Keratinocyte (primary cell): ENCODE data around the gene MEF2A. TPM values are rescaled to one million over a fixed set of nuclear protein-coding genes. Genes with fewer than 3 reads are reported as not detected.

Experiments
- DNase-seq: peaks from one replicate; pipeline ENCODE4 v3.0.0-alpha.2; 2011; ENCODE audit warnings: low read depth, missing footprints, low spot score
- FAIRE-seq: peaks from 2 replicates; lab custom pipeline; 2011; peaks lifted over from hg19 to GRCh38; lab: Jason Lieb, UNC
- H2AFZ ChIP-seq: 2 replicates; pipeline ENCODE4 v1.6.0; 2012; ENCODE audit warnings: low read length, control low read depth, inconsistent platforms; ENCODE audit not compliant: control insufficient read depth
- H3K27ac ChIP-seq: 2 replicates; pipeline ENCODE4 v1.5.1; 2011; ENCODE audit warnings: low read length; ENCODE audit not compliant: control insufficient read depth, insufficient read depth
- H3K27me3 ChIP-seq: 3 replicates; pipeline ENCODE4 v1.6.0; 2011; ENCODE audit warnings: low read length; ENCODE audit not compliant: control insufficient read depth, insufficient read depth; ENCODE audit errors: extremely low read depth
- H3K36me3 ChIP-seq, 2 experiments: 2 replicates in 1 of 2; 3 replicates in 1 of 2; pipeline ENCODE4 v1.5.1; 2011; ENCODE audit warnings: low read length in 2 of 2, mild to moderate bottlenecking in 1 of 2; ENCODE audit not compliant: control insufficient read depth in 2 of 2, insufficient read depth in 2 of 2; ENCODE audit errors: extremely low read depth in 1 of 2
- H3K4me1 ChIP-seq: 3 replicates; pipeline ENCODE4 v1.5.1; 2011; ENCODE audit warnings: low read length; ENCODE audit not compliant: control insufficient read depth, insufficient read depth; ENCODE audit errors: extremely low read depth
- H3K4me2 ChIP-seq: 3 replicates; pipeline ENCODE4 v1.6.0; 2011; ENCODE audit warnings: low read depth, low read length; ENCODE audit not compliant: control insufficient read depth, insufficient read depth; ENCODE audit errors: extremely low read depth
- H3K4me3 ChIP-seq, 3 experiments: fragments of 200-600 bp in 1 of 3; sonication (generic) in 1 of 3; 2 replicates in 2 of 3; 3 replicates in 1 of 3; pipeline ENCODE4 v1.5.1; 2011 to 2016; ENCODE audit warnings: low read length in 3 of 3, mild to moderate bottlenecking in 3 of 3, control low read depth in 2 of 3, inconsistent platforms in 1 of 3, low read depth in 1 of 3, mixed read lengths in 1 of 3, mixed run types in 1 of 3, moderate library complexity in 1 of 3; ENCODE audit not compliant: control insufficient read depth in 2 of 3, insufficient read depth in 2 of 3; ENCODE audit errors: extremely low read depth in 1 of 3
- H3K79me2 ChIP-seq: 2 replicates; pipeline ENCODE4 v1.6.0; 2012; ENCODE audit warnings: low read length; ENCODE audit not compliant: control insufficient read depth, insufficient read depth
- H3K9ac ChIP-seq: 3 replicates; pipeline ENCODE4 v1.6.0; 2011; ENCODE audit warnings: low read length; ENCODE audit not compliant: control insufficient read depth, insufficient read depth; ENCODE audit errors: extremely low read depth
- H3K9me1 ChIP-seq: 3 replicates; pipeline ENCODE4 v1.6.0; 2011; ENCODE audit warnings: low read length; ENCODE audit not compliant: control insufficient read depth, insufficient read depth; ENCODE audit errors: extremely low read depth
- H3K9me3 ChIP-seq: 2 replicates; pipeline ENCODE4 v1.5.1; 2012; ENCODE audit warnings: low read depth, low read length; ENCODE audit not compliant: control insufficient read depth
- H4K20me1 ChIP-seq: 3 replicates; pipeline ENCODE4 v1.6.0; 2011; ENCODE audit warnings: low read length; ENCODE audit not compliant: control insufficient read depth, insufficient read depth; ENCODE audit errors: extremely low read depth
- CTCF ChIP-seq, 3 experiments: IDR thresholded peaks in 1 of 3; conservative IDR thresholded peaks in 1 of 3; optimal IDR thresholded peaks in 1 of 3; 2 replicates in 2 of 3; 3 replicates in 1 of 3; pipeline versions ENCODE3 to v1.5.1; 2011; ENCODE audit warnings: low read length in 3 of 3, mild to moderate bottlenecking in 3 of 3, moderate library complexity in 2 of 3, control low read depth in 1 of 3, inconsistent platforms in 1 of 3; ENCODE audit not compliant: insufficient read depth in 2 of 3; ENCODE audit errors: extremely low read depth in 1 of 3
- EZH2 ChIP-seq: IDR thresholded peaks from one replicate; pipeline ENCODE4 v1.6.1; 2012; ENCODE audit warnings: inconsistent platforms, mild to moderate bottlenecking, low read length, moderate library complexity
- dilution Hi-C: fragments of 300-500 bp; cut with MboI; formaldehyde crosslinking; loops from one replicate; pipeline ENCODE4 v1.7.0; 2020; ENCODE audit warnings: low sequenced_read_pairs; ENCODE audit not compliant: extremely low pct_ligation_motif_present
- polyA plus RNA-seq, 5 experiments: library from polyadenylated mRNA; depleted of rRNA in 3 of 5; stranded (reverse) in 3 of 5; stranded (forward) in 1 of 5; unstranded in 1 of 5; fragments of >200 nt; gene quantifications; 1 replicate in 1 of 5; 2 replicates in 3 of 5; 3 replicates in 1 of 5; pipeline versions ENCODE4 v1.2.1 to v1.2.3, GENCODE V29; 2011 to 2012; ENCODE audit warnings: missing spikeins in 2 of 5, low read depth in 1 of 5, low replicate concordance in 1 of 5

MEF2A gene
- polyA plus RNA-seq, 1 donor (not counting 4 experiments of a cell fraction or from before 2014, with no cell fraction given): 27.4 TPM

GRCh38 chr15:99707473-99708270 lies 141.9 kb downstream of the MEF2A start:
- H3K9ac ChIP-seq: peak overlapping the region; percentile 66
- H3K36me3 ChIP-seq: peaks cover 13 to 17% of the 10 kb centered on the region in 2 experiments
- H4K20me1 ChIP-seq: no peaks in the 10 kb centered on the region
- H3K27ac ChIP-seq: peak overlapping the region; percentile 72
- H3K4me1 ChIP-seq: peaks cover 36% of the 10 kb centered on the region
- H3K4me2 ChIP-seq: peak overlapping the region; percentile 78
- H3K9me1 ChIP-seq: no peaks in the 10 kb centered on the region
- DNase-seq: no peak
- no peaks in the 10 kb centered on the region for H3K79me2 ChIP-seq
- H3K9me3 ChIP-seq: no peaks in the 10 kb centered on the region
- dilution Hi-C loops: no loop called here
- no peak for TF ChIP-seq CTCF (optimal IDR thresholded peaks at IDR 0.05 in 1 of 3, IDR thresholded peaks at IDR 0.05 in 1 of 3, conservative IDR thresholded peaks at IDR 0.05 in 1 of 3; ENCODE audit: extremely low read depth in 1 of 3, insufficient read depth in 2 of 3, low read length in 3 of 3)
- TF ChIP-seq EZH2: no peak
- H2AFZ ChIP-seq: no peak overlapping the region
- FAIRE-seq: peak; percentile 60
- peak overlapping the region in 2 of 3 experiments; percentile 6 to 46 for H3K4me3 ChIP-seq
- H3K27me3 ChIP-seq: no peaks in the 10 kb centered on the region

- Histone ChIP-seq H3K27ac (peak overlapping the region; percentile 72), H3K79me2 (no peaks in the 10 kb centered on the region), H3K4me1 (peaks cover 28% of the 10 kb centered on the region), H2AFZ (no peak overlapping the region), H3K4me3 (peak overlapping the region in 1 of 3 experiments; percentile 3), H4K20me1 (no peaks in the 10 kb centered on the region), H3K4me2 (peak overlapping the region; percentile 78), H3K9ac (peak overlapping the region; percentile 57), H3K9me1 (no peaks in the 10 kb centered on the region), H3K9me3 (no peaks in the 10 kb centered on the region), H3K36me3 (peaks cover 16 to 17% of the 10 kb centered on the region in 2 experiments), H3K27me3 (no peaks in the 10 kb centered on the region)
- peak; percentile 69 for DNase-seq
- no peak for TF ChIP-seq CTCF (optimal IDR thresholded peaks at IDR 0.05 in 1 of 3, IDR thresholded peaks at IDR 0.05 in 1 of 3, conservative IDR thresholded peaks at IDR 0.05 in 1 of 3; ENCODE audit: extremely low read depth in 1 of 3, insufficient read depth in 2 of 3, low read length in 3 of 3)
- TF ChIP-seq EZH2: no peak
- FAIRE-seq: peak; percentile 96
- dilution Hi-C loops: no loop called here
Observed at GRCh38 chr15:99708563-99708962, 142.8 kb downstream of the MEF2A start.
